Measurements from ENCODE around the gene AARSD1. TPM values are rescaled to one million over a fixed set of nuclear protein-coding genes. Genes with fewer than 3 reads are reported as not detected.
"Not testable (repeated sequence)": the region's sequence is repeated elsewhere in the genome, so short reads cannot be mapped to it uniquely, and the experiment has no call there.

Gene AARSD1
- total RNA-seq, 1 donor from 2014 or later: 59.3 TPM

DNA sequence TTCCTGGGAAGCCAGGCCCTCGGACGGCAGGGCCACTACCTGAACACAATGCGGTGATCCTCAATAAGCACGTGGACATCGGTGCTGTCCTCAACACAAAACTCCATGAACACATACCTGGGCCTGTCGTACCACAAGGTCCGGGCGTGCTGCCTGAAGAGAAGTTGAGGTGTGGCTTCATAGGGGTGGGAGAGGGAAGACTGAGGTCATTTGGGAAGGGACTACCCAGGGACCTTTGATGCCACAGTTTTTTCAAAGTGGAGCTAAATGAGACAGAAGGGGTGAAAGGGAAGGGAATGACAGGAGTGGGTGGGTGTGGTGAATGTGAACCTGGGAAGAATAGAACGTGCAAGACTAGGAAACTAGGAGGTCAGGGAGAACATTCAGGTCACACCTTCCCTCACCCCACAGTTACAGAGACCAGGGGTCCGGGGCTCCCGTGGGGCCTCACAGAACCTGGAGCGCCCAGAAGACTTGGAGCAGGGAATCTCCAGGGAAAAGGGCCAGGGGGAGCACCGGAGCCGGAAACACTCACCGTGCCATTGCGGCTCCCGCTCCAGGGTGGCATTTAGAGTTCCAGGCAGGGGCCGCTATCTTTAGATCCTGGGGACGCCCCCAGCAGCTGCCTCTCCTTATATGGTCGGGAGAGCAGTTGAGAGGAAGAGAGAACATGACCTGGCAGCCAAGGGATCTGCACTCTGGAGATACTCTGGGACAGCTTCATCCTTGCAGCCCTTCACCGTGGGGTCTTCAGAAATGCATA lies 15.4 kb upstream of the AARSD1 start, which contains the start of gene PTGES3L:
PTGES3L (minus strand) TSS at position 570 of the 763 bp plus-strand sequence; CDS start at position 543, 27 bp downstream.
- no peaks in the 10 kb centered on the region for H3K36me3 Mint-ChIP-seq (ENCODE audit: insufficient read depth)
- DNase-seq (ENCODE audit: low spot score, unreplicated experiment): peak; percentile 21
- H3K27me3 Mint-ChIP-seq: no peaks in the 10 kb centered on the region
- H3K4me3 Mint-ChIP-seq (ENCODE audit: low read depth): peak within 1 kb of the TSS; percentile 98
- H3K27ac Mint-ChIP-seq: peak within 1 kb of the TSS; percentile 99
- H3K9me3 Mint-ChIP-seq (ENCODE audit: low read depth): no peaks in the 10 kb centered on the region
- TF ChIP-seq, protein P1, sequence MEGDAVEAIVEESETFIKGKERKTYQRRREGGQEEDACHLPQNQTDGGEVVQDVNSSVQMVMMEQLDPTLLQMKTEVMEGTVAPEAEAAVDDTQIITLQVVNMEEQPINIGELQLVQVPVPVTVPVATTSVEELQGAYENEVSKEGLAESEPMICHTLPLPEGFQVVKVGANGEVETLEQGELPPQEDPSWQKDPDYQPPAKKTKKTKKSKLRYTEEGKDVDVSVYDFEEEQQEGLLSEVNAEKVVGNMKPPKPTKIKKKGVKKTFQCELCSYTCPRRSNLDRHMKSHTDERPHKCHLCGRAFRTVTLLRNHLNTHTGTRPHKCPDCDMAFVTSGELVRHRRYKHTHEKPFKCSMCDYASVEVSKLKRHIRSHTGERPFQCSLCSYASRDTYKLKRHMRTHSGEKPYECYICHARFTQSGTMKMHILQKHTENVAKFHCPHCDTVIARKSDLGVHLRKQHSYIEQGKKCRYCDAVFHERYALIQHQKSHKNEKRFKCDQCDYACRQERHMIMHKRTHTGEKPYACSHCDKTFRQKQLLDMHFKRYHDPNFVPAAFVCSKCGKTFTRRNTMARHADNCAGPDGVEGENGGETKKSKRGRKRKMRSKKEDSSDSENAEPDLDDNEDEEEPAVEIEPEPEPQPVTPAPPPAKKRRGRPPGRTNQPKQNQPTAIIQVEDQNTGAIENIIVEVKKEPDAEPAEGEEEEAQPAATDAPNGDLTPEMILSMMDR (IDR thresholded peaks at IDR 0.05; ENCODE audit: unreplicated experiment): no peak
- peaks cover 22% of the 10 kb centered on the region for H3K4me1 Mint-ChIP-seq (ENCODE audit: low read depth)

DNA sequence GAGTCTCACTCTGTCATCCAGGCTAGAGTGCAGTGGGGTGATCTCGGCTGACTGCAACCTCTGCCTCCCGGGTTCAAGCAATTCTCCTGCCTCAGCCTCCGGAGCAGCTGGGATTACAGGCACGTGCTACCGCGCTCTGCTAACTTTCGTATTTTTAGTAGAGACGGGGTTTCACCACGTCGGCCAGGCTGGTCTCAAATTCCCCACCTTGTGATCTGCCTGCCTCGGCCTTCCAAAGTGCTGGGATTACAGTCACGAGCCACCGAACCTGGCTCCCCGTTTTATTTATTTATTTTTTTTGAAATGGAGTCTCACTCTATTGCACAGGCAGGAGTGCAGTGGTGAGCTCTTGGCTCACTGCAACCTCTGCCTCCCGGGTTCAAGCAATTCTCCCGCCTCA lies 11.4 kb upstream of the AARSD1 start:
- DNase-seq (ENCODE audit: low spot score, unreplicated experiment); H3K4me3 Mint-ChIP-seq (ENCODE audit: low read depth); H3K27ac Mint-ChIP-seq; H3K9me3 Mint-ChIP-seq (ENCODE audit: low read depth); H3K36me3 Mint-ChIP-seq (ENCODE audit: insufficient read depth); H3K27me3 Mint-ChIP-seq; H3K4me1 Mint-ChIP-seq (ENCODE audit: low read depth): not testable (repeated sequence)

DNA sequence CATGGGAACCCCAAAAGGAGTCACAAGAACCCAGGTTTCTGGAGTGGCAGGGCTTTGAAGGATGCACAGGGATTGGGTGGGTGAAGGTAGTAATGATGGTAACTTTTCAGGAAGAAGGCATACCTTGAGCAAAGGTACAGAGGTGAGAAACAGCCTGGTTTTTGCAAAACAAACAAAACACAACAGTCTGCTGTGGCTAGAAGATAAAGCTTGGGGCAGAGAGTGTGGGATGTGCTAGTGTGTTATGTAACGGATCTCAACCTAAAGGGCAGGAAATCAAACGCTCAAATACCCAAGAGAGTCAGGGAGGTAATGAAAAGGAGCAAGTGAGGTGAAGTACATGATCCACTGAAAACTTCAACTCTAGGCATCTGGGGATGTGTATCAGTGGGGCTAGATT lies 11.0 kb upstream of the AARSD1 start:
- H3K4me3 Mint-ChIP-seq (ENCODE audit: low read depth): no peak overlapping the region
- H3K27me3 Mint-ChIP-seq: no peaks in the 10 kb centered on the region
- TF ChIP-seq, protein P1 (IDR thresholded peaks at IDR 0.05; ENCODE audit: unreplicated experiment): no peak
- H3K36me3 Mint-ChIP-seq (ENCODE audit: insufficient read depth): peaks cover 1% of the 10 kb centered on the region
- H3K4me1 Mint-ChIP-seq (ENCODE audit: low read depth): peaks cover 7% of the 10 kb centered on the region
- no peaks in the 10 kb centered on the region for H3K9me3 Mint-ChIP-seq (ENCODE audit: low read depth)
- no peak overlapping the region for H3K27ac Mint-ChIP-seq
- DNase-seq (ENCODE audit: low spot score, unreplicated experiment): no peak

DNA sequence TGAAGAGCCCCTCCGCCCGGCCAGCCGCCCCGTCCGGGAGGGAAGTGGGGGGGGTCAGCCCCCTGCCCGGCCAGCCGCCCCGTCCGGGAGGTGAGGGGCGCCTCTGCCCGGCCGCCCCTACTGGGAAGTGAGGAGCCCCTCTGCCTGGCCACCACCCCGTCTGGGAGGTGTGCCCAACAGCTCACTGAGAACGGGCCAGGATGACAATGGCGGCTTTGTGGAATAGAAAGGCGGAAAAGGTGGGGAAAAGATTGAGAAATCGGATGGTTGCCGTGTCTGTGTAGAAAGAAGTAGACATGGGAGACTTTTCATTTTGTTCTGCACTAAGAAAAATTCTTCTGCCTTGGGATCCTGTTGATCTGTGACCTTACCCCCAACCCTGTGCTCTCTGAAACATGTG lies 9.1 kb upstream of the AARSD1 start:
- not testable (repeated sequence) for H3K4me1 Mint-ChIP-seq (ENCODE audit: low read depth); H3K27me3 Mint-ChIP-seq; DNase-seq (ENCODE audit: low spot score, unreplicated experiment); H3K9me3 Mint-ChIP-seq (ENCODE audit: low read depth); H3K27ac Mint-ChIP-seq; H3K36me3 Mint-ChIP-seq (ENCODE audit: insufficient read depth); H3K4me3 Mint-ChIP-seq (ENCODE audit: low read depth)

- no peak overlapping the region for H3K27ac Mint-ChIP-seq
Measured at GRCh38 chr17:42971589-42971988, 7.3 kb upstream of the AARSD1 start.

GRCh38 chr17:42969001-42969581 lies 4.8 kb upstream of the AARSD1 start:
- Mint-ChIP-seq H3K4me1 (ENCODE audit: low read depth) (peaks cover 5% of the 10 kb centered on the region), H3K4me3 (ENCODE audit: low read depth) (no peak overlapping the region), H3K9me3 (ENCODE audit: low read depth) (no peaks in the 10 kb centered on the region), H3K27me3 (no peaks in the 10 kb centered on the region), H3K27ac (peak overlapping the region; percentile 41), H3K36me3 (ENCODE audit: insufficient read depth) (peaks cover 1% of the 10 kb centered on the region)
- TF ChIP-seq, protein P1 (IDR thresholded peaks at IDR 0.05; ENCODE audit: unreplicated experiment): no peak
- no peak for DNase-seq (ENCODE audit: low spot score, unreplicated experiment)

More at GRCh38 chr17:42971589-42971988, 7.3 kb upstream of the AARSD1 start:
- Mint-ChIP-seq H3K4me3 (ENCODE audit: low read depth) (no peak overlapping the region), H3K9me3 (ENCODE audit: low read depth) (no peaks in the 10 kb centered on the region), H3K27me3 (no peaks in the 10 kb centered on the region), H3K36me3 (ENCODE audit: insufficient read depth) (peaks cover 1% of the 10 kb centered on the region), H3K4me1 (ENCODE audit: low read depth) (no peaks in the 10 kb centered on the region)
- TF ChIP-seq, protein P1 (IDR thresholded peaks at IDR 0.05; ENCODE audit: unreplicated experiment): no peak
- no peak for DNase-seq (ENCODE audit: low spot score, unreplicated experiment)
